Pancreas (tissue), 10 donors: ENCODE data around the gene FHIT. TPM values are rescaled to one million over a fixed set of nuclear protein-coding genes. Genes with fewer than 3 reads are reported as not detected.

Experiments
- ATAC-seq, 4 donors: fragments of 200-7000 bp; cut with Tn5 transposase; one replicate each; pipeline versions ENCODE4 v1.8.0 to v1.9.1; 2020; ENCODE audit warnings: mild to moderate bottlenecking in 4 of 4, moderate library complexity in 4 of 4
- DNase-seq, 6 donors: peaks; one replicate each; pipeline ENCODE4 v3.0.0-alpha.2; 2020
- FAIRE-seq: peaks from 2 replicates; lab custom pipeline; 2012; peaks lifted over from hg19 to GRCh38; lab: Jason Lieb, UNC
- H3K27ac ChIP-seq, 4 donors: fragments of 200-600 bp; sonication (generic); 1 replicate in 3 of 4; 2 replicates in 1 of 4; pipeline versions ENCODE4 v1.5.0 to v1.8.0; 2020
- H3K27me3 ChIP-seq, 4 donors: fragments of 200-600 bp; one replicate each; pipeline ENCODE4 v1.8.0; 2021
- H3K36me3 ChIP-seq, 3 donors: fragments of 200-600 bp; sonication (generic) in 1 of 3; one replicate each; pipeline versions ENCODE4 v1.5.0 to v1.8.0; 2020 to 2021
- H3K4me1 ChIP-seq, 3 donors: fragments of 200-600 bp; one replicate each; pipeline ENCODE4 v1.8.0; 2021
- H3K4me3 ChIP-seq, 4 donors: fragments of 200-600 bp; sonication (generic) in 2 of 4; one replicate each; pipeline versions ENCODE4 v1.5.0 to v1.8.0; 2020 to 2021
- H3K9me3 ChIP-seq, 4 donors: fragments of 200-600 bp; one replicate each; pipeline ENCODE4 v1.8.0; 2021
- WGBS, 2 donors: extraction: QIAGEN DNeasy Blood & Tissue Kit; methylation state at CpG; one replicate each; pipeline ENCODE4 v1.1.7; 2013; 5-methylcytosine and 5-hydroxymethylcytosine counted together
- intact Hi-C, 3 donors: fragments of 100-400 bp; cut with DNase I; formaldehyde crosslinking; loops; one replicate each; pipeline versions ENCODE4 v1.11.1 to v1.14.2; 2022
- polyA plus RNA-seq, 2 donors: library from polyadenylated mRNA; stranded (reverse); fragments of 200-250 nt; gene quantifications; one replicate each; pipeline ENCODE4 v1.2.3, GENCODE V29; 2013
- total RNA-seq, 6 donors: library from RNA; stranded (reverse); fragmentation: NEBNext Ultra II Directional in 4 of 6; extraction: Animal tissue kit (Norgen Biotek cat#: 25700) in 4 of 6; gene quantifications; one replicate each; pipeline versions ENCODE4 v1.2.1 to v1.2.4, GENCODE V29; 2021 to 2023
- TF ChIP-seq, protein P1 (sequence below), 4 donors: fragments of 200-600 bp; sonication (generic) in 3 of 4; IDR thresholded peaks; one replicate each; pipeline versions ENCODE4 v1.5.0 to v1.8.0; 2021; ENCODE audit warnings: antibody characterized with exemption in 4 of 4
- donor health status: healthy with polysubstance abuse.
- donor health status: DM: no; HTN: no; CAD: no; lungs with moderate emphysema.
- donor health status: DM: no; HTN: no; CAD: no.
- donor health status: control.
- donor health status: control.
- donor health status: Bipolar disorder and iron deficiency.
- donor health status: DM: yes; HTN: yes; CAD: no.
- donor health status: DM: no; HTN: no; CAD: no.
- donor health status: DM: no; HTN: no; CAD: no.
- donor health status: DM: yes; HTN: yes; CAD: no.

FHIT gene
- total and polyA plus RNA-seq, 8 donors: 4.8 to 15.7 (median 8.0) TPM

DNA sequence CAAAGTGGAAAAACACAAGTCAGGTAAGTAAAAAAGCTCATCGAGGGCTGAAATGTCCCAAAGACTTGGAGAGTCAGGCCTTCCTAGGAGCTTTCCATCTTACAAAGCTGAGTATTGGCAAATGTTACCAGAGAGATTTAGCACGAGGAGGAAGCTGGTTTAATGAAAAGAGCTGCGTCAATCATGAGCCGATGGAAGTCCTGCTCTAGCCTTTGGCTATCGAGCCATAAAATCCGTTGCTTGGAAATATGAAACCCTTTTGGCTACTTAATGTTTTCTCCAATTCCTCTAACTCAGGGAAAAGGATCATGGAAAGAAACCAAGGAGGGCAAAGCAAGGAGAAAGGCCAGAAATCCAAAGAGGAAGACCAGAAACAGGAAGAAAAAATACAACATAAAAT, 1074.6 kb downstream of the FHIT start:
- 84 to 88% methylated on average over 6 of the region's 6 CpGs for WGBS, 2 donors

DNA sequence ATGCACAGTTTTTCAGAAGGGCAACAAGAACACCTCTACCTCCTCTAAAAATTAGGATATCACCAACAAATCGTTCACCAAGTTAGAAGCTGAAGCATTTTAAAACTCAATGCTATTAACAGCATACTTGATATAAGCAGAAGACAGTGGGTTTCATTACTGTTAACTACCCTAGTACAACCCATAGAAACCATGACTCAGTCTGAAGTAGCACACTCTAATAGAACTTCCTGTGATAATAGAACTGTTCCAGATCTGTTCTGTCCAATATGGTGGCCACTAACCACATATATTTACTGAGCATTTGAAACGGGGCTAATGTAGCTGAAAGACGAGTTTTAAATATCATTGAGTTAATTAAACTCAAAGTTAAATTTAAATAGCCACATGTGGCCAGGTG, 1075.6 kb downstream of the FHIT start:
- H3K4me3 ChIP-seq: no peak overlapping the region
- no peaks in the 10 kb centered on the region for H3K36me3 ChIP-seq
- WGBS, 2 donors: 79 to 86% methylated on average over 3 of the region's 3 CpGs
- ATAC-seq (no peak), FAIRE-seq (no peak), DNase-seq (no peak)
- H3K27me3 ChIP-seq: no peaks in the 10 kb centered on the region
- no peaks in the 10 kb centered on the region for H3K4me1 ChIP-seq
- TF ChIP-seq, protein P1, sequence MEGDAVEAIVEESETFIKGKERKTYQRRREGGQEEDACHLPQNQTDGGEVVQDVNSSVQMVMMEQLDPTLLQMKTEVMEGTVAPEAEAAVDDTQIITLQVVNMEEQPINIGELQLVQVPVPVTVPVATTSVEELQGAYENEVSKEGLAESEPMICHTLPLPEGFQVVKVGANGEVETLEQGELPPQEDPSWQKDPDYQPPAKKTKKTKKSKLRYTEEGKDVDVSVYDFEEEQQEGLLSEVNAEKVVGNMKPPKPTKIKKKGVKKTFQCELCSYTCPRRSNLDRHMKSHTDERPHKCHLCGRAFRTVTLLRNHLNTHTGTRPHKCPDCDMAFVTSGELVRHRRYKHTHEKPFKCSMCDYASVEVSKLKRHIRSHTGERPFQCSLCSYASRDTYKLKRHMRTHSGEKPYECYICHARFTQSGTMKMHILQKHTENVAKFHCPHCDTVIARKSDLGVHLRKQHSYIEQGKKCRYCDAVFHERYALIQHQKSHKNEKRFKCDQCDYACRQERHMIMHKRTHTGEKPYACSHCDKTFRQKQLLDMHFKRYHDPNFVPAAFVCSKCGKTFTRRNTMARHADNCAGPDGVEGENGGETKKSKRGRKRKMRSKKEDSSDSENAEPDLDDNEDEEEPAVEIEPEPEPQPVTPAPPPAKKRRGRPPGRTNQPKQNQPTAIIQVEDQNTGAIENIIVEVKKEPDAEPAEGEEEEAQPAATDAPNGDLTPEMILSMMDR (IDR thresholded peaks at IDR 0.05): no peak
- H3K9me3 ChIP-seq: no peaks in the 10 kb centered on the region
- intact Hi-C loops: no loop called here
- no peak overlapping the region for H3K27ac ChIP-seq

More for the DNA sequence above, 1074.6 kb downstream of the FHIT start:
- H3K27ac ChIP-seq: no peak overlapping the region
- intact Hi-C loops: no loop called here
- H3K36me3 ChIP-seq: no peaks in the 10 kb centered on the region
- ATAC-seq (no peak), FAIRE-seq (no peak), DNase-seq (no peak)
- no peaks in the 10 kb centered on the region for H3K9me3 ChIP-seq
- no peaks in the 10 kb centered on the region for H3K4me1 ChIP-seq
- H3K4me3 ChIP-seq: no peak overlapping the region
- no peaks in the 10 kb centered on the region for H3K27me3 ChIP-seq
- TF ChIP-seq, protein P1 (IDR thresholded peaks at IDR 0.05): no peak

DNA sequence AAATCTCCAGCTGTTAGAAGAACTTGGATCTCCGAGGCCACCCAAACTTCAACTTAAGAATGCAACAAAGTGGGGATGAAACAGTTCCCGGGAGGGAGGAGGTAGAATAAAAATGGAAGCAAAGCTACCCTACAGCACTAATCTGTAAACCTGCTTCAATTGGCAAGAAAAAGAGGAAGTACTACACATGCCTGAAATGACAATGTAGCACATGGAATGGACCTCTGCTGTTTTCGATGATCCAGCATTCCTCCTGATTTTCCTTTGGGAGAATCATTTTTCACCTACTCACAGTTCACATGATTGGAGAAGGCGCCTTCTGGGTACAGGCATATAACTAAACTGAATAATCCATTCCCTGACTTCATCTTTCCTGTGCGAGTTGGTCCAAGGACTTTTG, 1081.5 kb downstream of the FHIT start:
- WGBS, 2 donors: 87 to 89% methylated on average over 5 of the region's 5 CpGs
- TF ChIP-seq, protein P1 (IDR thresholded peaks at IDR 0.05): no peak
- H3K4me1 ChIP-seq: no peaks in the 10 kb centered on the region
- H3K4me3 ChIP-seq: no peak overlapping the region
- no peak for FAIRE-seq
- H3K9me3 ChIP-seq: no peaks in the 10 kb centered on the region
- ATAC-seq: no peak
- H3K27me3 ChIP-seq: no peaks in the 10 kb centered on the region
- no peak overlapping the region for H3K27ac ChIP-seq
- no peaks in the 10 kb centered on the region for H3K36me3 ChIP-seq
- intact Hi-C loops: no loop called here
- no peak for DNase-seq

DNA sequence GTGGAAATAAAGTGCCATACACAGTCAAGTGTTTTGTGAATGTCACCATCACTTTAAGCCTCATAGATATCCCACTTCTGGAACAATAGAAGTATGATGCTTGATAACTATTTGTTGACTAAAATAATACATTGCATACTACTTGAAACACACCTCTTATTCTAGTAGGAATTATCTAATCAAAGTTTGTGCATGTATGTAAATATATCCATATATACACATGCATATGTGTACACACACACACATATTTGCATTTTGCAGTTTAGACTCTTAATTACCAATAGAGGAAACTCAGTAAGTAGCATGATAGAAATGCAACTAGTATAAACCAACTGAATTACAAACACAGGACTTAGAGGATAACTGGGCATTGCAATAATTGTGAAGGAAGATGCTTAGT, 1084.1 kb downstream of the FHIT start:
- Histone ChIP-seq H3K4me1 (no peaks in the 10 kb centered on the region), H3K27me3 (no peaks in the 10 kb centered on the region), H3K27ac (no peak overlapping the region), H3K9me3 (no peaks in the 10 kb centered on the region), H3K36me3 (no peaks in the 10 kb centered on the region), H3K4me3 (no peak overlapping the region)
- no peak for FAIRE-seq
- ATAC-seq: no peak
- TF ChIP-seq, protein P1 (IDR thresholded peaks at IDR 0.05): no peak
- no peak for DNase-seq
- intact Hi-C loops: no loop called here

DNA sequence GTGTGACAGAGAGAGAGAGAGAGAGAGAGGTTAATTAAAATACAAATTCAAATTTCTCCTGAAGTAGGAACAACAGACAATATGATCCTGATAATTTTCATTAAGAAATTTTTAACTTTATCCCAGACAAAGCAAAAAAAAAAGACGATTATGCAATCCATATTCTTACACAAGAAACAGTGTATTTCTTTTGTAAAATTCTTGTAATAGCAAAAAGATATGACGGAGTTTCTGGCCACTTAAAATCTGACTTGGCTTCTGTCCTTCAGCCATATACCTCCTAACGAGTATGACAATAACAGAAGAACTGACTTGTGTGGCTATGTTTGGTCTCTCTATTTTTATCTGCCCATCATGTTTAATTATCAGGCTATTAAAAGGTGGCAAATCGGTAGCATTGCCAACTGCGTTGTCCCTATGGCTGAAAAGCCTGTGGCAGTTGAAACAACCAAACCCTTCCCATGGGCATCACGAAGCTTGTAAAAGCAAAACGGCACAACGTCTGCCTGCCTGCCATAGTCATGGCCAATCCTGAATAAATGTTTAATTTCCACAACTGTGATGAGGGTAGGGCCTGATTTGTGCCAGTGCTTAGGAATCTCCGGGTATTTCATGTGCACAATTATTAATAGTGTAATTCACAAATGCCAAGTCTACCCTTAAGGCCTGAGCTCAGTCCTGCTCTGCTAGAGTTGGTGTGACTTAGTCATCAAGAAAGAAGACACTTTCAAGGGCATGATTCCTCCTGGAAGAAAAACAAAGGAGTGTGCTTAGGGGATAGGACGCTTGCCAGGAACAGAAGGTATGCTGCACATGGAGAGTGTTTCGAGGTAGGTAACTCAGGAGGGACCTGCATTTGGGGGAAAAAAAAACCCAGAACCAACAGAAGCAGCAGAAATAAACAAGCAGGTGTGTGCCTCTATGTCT, 1090.2 kb downstream of the FHIT start:
- intact Hi-C loops: no loop called here

More for the DNA sequence above, 1090.2 kb downstream of the FHIT start:
- ATAC-seq: no peak
- FAIRE-seq: no peak
- no peaks in the 10 kb centered on the region for H3K27me3 ChIP-seq
- TF ChIP-seq, protein P1 (IDR thresholded peaks at IDR 0.05): no peak
- H3K9me3 ChIP-seq: no peaks in the 10 kb centered on the region
- no peak overlapping the region for H3K27ac ChIP-seq
- 80 to 85% methylated on average over 11 of the region's 11 CpGs for WGBS, 2 donors
- H3K4me1 ChIP-seq: no peaks in the 10 kb centered on the region
- H3K36me3 ChIP-seq: no peaks in the 10 kb centered on the region
- no peak overlapping the region for H3K4me3 ChIP-seq
- no peak for DNase-seq
